PC-3 (cell line): ENCODE data around the gene FIGLA. TPM values are rescaled to one million over a fixed set of nuclear protein-coding genes. Genes with fewer than 3 reads are reported as not detected.

Experiments
- ATAC-seq: fragments of 200-7000 bp; cut with Tn5 transposase; 2 replicates; pipeline ENCODE4 v1.9.1; 2020; ENCODE audit warnings: mild to moderate bottlenecking, moderate library complexity
- BruUV-seq: library from RNA; stranded (reverse); fragments of 400-500 nt; replicated peaks from 2 replicates; lab custom pipeline; 2021; lab: Mats Ljungman, UMichigan
- CTCF ChIA-PET: fragments of 300-600 bp; sonication (Branson Sonifier 250); formaldehyde crosslinking; loops from one replicate; lab custom pipeline; 2022; ENCODE audit warnings: antibody characterized with exemption; lab: Charles Lee
- POLR2A ChIA-PET: fragments of 300-600 bp; sonication (Branson Sonifier 250); formaldehyde crosslinking; loops from one replicate; lab custom pipeline; 2022; ENCODE audit warnings: antibody characterized with exemption; ENCODE audit not compliant: unreplicated experiment; lab: Charles Lee
- DNase-seq: peaks from one replicate; pipeline ENCODE4 v3.0.0-alpha.2; 2015
- H2AFZ ChIP-seq: fragments of 300-600 bp; sonication (generic); 2 replicates; pipeline ENCODE4 v1.6.0; 2016; ENCODE audit warnings: antibody characterized with exemption, low read length
- H3F3A ChIP-seq: fragments of 300-600 bp; sonication (generic); one replicate; pipeline ENCODE4 v1.6.0; 2017; ENCODE audit warnings: antibody characterized with exemption, low read length, control low read depth, mild to moderate bottlenecking; ENCODE audit not compliant: unreplicated experiment
- H3K27ac ChIP-seq: fragments of 300-600 bp; sonication (generic); 2 replicates; pipeline ENCODE4 v1.5.1; 2016; ENCODE audit warnings: mild to moderate bottlenecking, low read length
- H3K27me3 ChIP-seq: fragments of 300-600 bp; sonication (generic); 2 replicates; pipeline ENCODE4 v1.6.1; 2016; ENCODE audit warnings: low read length, mixed read lengths
- H3K36me3 ChIP-seq: fragments of 300-600 bp; sonication (generic); 2 replicates; pipeline ENCODE4 v1.6.1; 2016; ENCODE audit warnings: low read depth, mixed run types, low read length, mixed read lengths
- H3K4me1 ChIP-seq: fragments of 300-600 bp; sonication (generic); 2 replicates; pipeline ENCODE4 v1.5.1; 2016; ENCODE audit warnings: low read length; ENCODE audit not compliant: insufficient read depth
- H3K4me2 ChIP-seq: fragments of 300-600 bp; sonication (generic); 2 replicates; pipeline ENCODE4 v1.6.0; 2016; ENCODE audit warnings: low read length
- H3K4me3 ChIP-seq: fragments of 300-600 bp; sonication (generic); 2 replicates; pipeline ENCODE4 v1.5.1; 2016; ENCODE audit warnings: mild to moderate bottlenecking, low read length, mixed read lengths
- H3K79me2 ChIP-seq: fragments of 300-600 bp; sonication (generic); 2 replicates; pipeline ENCODE4 v1.6.1; 2017; ENCODE audit warnings: low read length, mixed read lengths
- H3K9ac ChIP-seq: fragments of 300-600 bp; sonication (generic); 2 replicates; pipeline ENCODE4 v1.6.0; 2016; ENCODE audit warnings: mild to moderate bottlenecking, low read length
- H3K9me2 ChIP-seq: fragments of 300-600 bp; sonication (generic); replicated peaks from 2 replicates; pipeline ENCODE4 v1.6.1; 2016; ENCODE audit warnings: mixed run types, low read length, mixed read lengths
- H3K9me3 ChIP-seq: fragments of 300-600 bp; sonication (generic); 2 replicates; pipeline ENCODE4 v1.6.1; 2016; ENCODE audit warnings: low read length, mixed read lengths
- H4K20me1 ChIP-seq: fragments of 300-600 bp; sonication (generic); 2 replicates; pipeline ENCODE4 v1.6.1; 2016; ENCODE audit warnings: low read length, mixed read lengths
- EZH2 ChIP-seq: fragments of 300-600 bp; sonication (generic); IDR thresholded peaks from one replicate; pipeline ENCODE4 v1.6.1; 2017; ENCODE audit warnings: antibody characterized with exemption, mild to moderate bottlenecking, low read length; ENCODE audit not compliant: unreplicated experiment
- EZH2phosphoT487 ChIP-seq: fragments of 300-600 bp; sonication (generic); IDR thresholded peaks from 2 replicates; pipeline ENCODE4 v1.6.1; 2018; ENCODE audit warnings: mild to moderate bottlenecking, antibody characterized with exemption, low read length, borderline replicate concordance
- intact Hi-C: fragments of 100-400 bp; cut with micrococcal nuclease; formaldehyde crosslinking; loops from 2 replicates; pipeline ENCODE4 v1.9.0; 2023
- total RNA-seq: library from RNA; depleted of rRNA; stranded (reverse); fragments of >200 nt; gene quantifications from 2 replicates; pipeline ENCODE4 v1.2.3, GENCODE V29; 2014
- TF ChIP-seq, protein P1 (sequence below): fragments of 300-600 bp; sonication (generic); conservative IDR thresholded peaks from 2 replicates; pipeline ENCODE4 v1.5.1; 2017; ENCODE audit warnings: antibody characterized with exemption, low read depth, mild to moderate bottlenecking, low read length

The FIGLA gene
- total RNA-seq, 1 experiment from 2014 or later, result not detected

DNA sequence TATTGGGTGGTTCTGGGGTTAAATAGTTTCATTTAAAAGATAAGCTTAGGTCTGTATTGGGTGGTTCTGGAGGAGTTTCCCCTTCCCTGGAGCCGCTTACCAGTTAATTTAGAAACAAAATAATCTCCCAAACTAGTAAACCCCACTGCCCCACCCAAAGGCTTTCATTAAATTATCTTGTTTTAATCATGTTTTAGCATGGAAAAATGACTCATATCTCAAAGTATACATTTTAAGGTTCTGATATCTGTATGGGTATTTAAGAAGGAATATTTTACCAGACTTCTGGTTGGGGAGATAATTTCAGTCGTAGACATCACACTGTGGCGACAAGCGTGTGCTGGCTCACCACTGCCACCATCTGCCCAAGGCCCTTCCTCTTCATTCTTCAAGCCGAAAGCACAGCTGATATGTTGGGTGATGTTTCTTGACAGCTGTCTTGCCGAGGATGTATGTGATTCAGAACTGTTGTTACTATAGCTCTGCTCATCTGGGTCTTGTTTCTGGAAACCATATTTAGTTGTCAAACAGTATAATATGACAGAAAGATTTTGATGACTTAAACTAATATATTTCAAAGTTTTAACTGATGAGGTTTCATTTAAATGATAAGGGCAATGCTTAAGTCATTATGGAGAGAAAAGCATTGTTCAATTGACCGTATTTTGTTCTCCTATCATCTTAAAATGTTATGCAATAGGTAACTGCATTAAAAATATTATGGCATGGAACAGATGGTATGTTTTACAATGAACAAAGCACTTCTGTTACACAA lies 5.1 kb downstream of the FIGLA start:
- no peaks in the 10 kb centered on the region for H3K36me3 ChIP-seq
- DNase-seq, result peak; percentile 64
- POLR2A ChIA-PET, result no interaction called here
- no peaks in the 10 kb centered on the region for H3K4me1 ChIP-seq
- H3K4me2 ChIP-seq, result no peak overlapping the region
- H3K9me3 ChIP-seq, result no peaks in the 10 kb centered on the region
- H2AFZ ChIP-seq, result no peak overlapping the region
- no peak overlapping the region for H3K9ac ChIP-seq
- no peaks in the 10 kb centered on the region for H3F3A ChIP-seq
- intact Hi-C loops, result loop anchor here (1.0 to 10.0 kb wide), 4 partner anchors 77 to 481 kb away; partner anchors contain the start of gene FAM136A
- no peaks in the 10 kb centered on the region for H3K9me2 ChIP-seq
- no peak overlapping the region for H3K4me3 ChIP-seq
- BruUV-seq, result no TSS peak
- H3K79me2 ChIP-seq, result no peaks in the 10 kb centered on the region
- CTCF ChIA-PET, result interaction anchor here (0.6 kb wide), 1 partner anchor 481 kb away, joined by 3 read pairs; no protein-coding TSS in a partner anchor
- H4K20me1 ChIP-seq, result no peaks in the 10 kb centered on the region
- TF ChIP-seq, protein P1, sequence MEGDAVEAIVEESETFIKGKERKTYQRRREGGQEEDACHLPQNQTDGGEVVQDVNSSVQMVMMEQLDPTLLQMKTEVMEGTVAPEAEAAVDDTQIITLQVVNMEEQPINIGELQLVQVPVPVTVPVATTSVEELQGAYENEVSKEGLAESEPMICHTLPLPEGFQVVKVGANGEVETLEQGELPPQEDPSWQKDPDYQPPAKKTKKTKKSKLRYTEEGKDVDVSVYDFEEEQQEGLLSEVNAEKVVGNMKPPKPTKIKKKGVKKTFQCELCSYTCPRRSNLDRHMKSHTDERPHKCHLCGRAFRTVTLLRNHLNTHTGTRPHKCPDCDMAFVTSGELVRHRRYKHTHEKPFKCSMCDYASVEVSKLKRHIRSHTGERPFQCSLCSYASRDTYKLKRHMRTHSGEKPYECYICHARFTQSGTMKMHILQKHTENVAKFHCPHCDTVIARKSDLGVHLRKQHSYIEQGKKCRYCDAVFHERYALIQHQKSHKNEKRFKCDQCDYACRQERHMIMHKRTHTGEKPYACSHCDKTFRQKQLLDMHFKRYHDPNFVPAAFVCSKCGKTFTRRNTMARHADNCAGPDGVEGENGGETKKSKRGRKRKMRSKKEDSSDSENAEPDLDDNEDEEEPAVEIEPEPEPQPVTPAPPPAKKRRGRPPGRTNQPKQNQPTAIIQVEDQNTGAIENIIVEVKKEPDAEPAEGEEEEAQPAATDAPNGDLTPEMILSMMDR, result peak; percentile 80
- no peak for TF ChIP-seq EZH2
- no peak for TF ChIP-seq EZH2phosphoT487
- peaks cover 31% of the 10 kb centered on the region for H3K27me3 ChIP-seq
- no peak overlapping the region for H3K27ac ChIP-seq
- ATAC-seq, result peak; percentile 82

DNA sequence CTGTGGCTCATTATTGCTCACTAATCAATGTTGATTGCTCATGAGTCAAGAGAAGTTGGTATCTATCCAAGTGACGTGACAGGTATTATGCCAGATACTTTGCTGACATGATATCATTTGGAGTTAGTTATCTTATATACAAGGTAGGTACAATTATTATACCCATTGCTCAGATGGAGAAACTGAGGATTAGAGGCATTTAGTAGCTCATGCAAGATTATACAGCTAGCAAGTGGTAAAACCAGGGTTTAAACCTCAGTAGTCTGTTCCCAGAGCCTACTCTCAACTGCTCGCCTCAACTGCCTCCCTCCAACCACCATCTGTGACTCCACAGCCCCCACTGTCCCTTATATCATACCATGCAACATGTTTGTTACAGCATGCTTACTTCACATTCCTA lies 6.1 kb downstream of the FIGLA start:
- H3K9ac ChIP-seq, result no peak overlapping the region
- H3K4me3 ChIP-seq, result no peak overlapping the region
- peaks cover 22% of the 10 kb centered on the region for H3K27me3 ChIP-seq
- no peak overlapping the region for H2AFZ ChIP-seq
- no peaks in the 10 kb centered on the region for H3K9me3 ChIP-seq
- no peaks in the 10 kb centered on the region for H4K20me1 ChIP-seq
- no peak overlapping the region for H3K4me2 ChIP-seq
- H3K9me2 ChIP-seq, result no peaks in the 10 kb centered on the region
- no peak overlapping the region for H3K27ac ChIP-seq
- ATAC-seq (no peak), DNase-seq (peak; percentile 8)
- no peaks in the 10 kb centered on the region for H3K36me3 ChIP-seq
- no TSS peak for BruUV-seq
- intact Hi-C loops, result loop anchor here (10.0 kb wide), 1 partner anchor 480 kb away; the partner anchor contains the start of gene FAM136A
- H3K4me1 ChIP-seq, result peaks cover 5% of the 10 kb centered on the region; the same call in 1 of the 2 replicates
- H3K79me2 ChIP-seq, result no peaks in the 10 kb centered on the region
- no peaks in the 10 kb centered on the region for H3F3A ChIP-seq
- TF ChIP-seq, protein P1, result no peak
- TF ChIP-seq EZH2phosphoT487, result no peak
- TF ChIP-seq EZH2, result no peak
- ChIA-PET POLR2A (no interaction called here), CTCF (no interaction called here)

DNA sequence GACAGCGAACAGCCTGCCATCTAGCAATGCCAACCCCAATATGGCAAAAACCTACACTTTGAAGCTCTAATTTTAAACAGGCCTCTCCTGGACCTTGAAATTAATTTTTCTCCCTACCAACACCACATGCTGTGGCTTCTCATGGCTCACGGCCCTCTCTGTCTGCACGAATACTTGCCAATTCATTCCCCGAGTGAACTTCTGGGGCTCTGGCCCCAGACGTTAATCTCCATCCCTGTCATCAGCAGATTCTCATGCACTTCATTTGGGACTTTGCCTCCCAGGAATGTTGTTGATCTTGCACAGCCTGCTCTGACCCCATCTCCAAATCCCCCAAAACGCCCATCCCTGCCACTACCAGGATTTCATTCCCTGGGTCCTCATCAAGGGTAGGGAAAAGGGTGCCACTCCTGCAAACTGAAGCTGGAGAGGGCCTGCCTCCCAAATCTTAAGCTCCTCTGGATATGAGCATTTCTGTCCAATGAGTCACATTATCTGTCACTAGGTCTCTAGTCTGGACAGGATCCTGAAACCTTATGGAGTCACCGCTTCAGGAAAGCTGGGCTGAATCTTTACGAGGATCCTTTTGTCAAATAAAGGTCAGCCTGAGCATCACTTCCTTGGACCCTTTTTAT lies 10.4 kb downstream of the FIGLA start:
- no peak overlapping the region for H3K9ac ChIP-seq
- H3F3A ChIP-seq, result no peaks in the 10 kb centered on the region
- H3K27ac ChIP-seq, result no peak overlapping the region
- TF ChIP-seq EZH2, result no peak
- TF ChIP-seq EZH2phosphoT487, result no peak
- TF ChIP-seq, protein P1, result no peak
- no peak overlapping the region for H3K4me3 ChIP-seq
- H3K9me2 ChIP-seq, result no peaks in the 10 kb centered on the region
- H2AFZ ChIP-seq, result no peak overlapping the region
- peaks cover 14% of the 10 kb centered on the region; the same call in 1 of the 2 replicates for H3K27me3 ChIP-seq
- ChIA-PET POLR2A (interaction anchor here (0.5 kb wide), 1 partner anchor 170 kb away, joined by 3 read pairs; no protein-coding TSS in a partner anchor), CTCF (no interaction called here)
- no peaks in the 10 kb centered on the region for H3K79me2 ChIP-seq
- H3K4me1 ChIP-seq, result peaks cover 11% of the 10 kb centered on the region
- no peak overlapping the region for H3K4me2 ChIP-seq
- no peaks in the 10 kb centered on the region for H4K20me1 ChIP-seq
- no peaks in the 10 kb centered on the region for H3K36me3 ChIP-seq
- H3K9me3 ChIP-seq, result no peaks in the 10 kb centered on the region
- DNase-seq (peak; percentile 80), ATAC-seq (peak; percentile 75)
- BruUV-seq, result no TSS peak
- intact Hi-C loops, result loop anchor here (10.0 kb wide), 1 partner anchor 475 kb away; the partner anchor contains the start of gene FAM136A
